HCT116 (cell line): ENCODE data around the gene HSPA2. TPM values are rescaled to one million over a fixed set of nuclear protein-coding genes. Genes with fewer than 3 reads are reported as not detected.

ENCODE experiments used
- ATAC-seq: fragments of 200-7000 bp; cut with Tn5 transposase; 2 replicates; pipeline ENCODE4 v1.9.1; 2020; ENCODE audit warnings: mild to moderate bottlenecking, moderate library complexity
- BruUV-seq: library from RNA; stranded (reverse); fragments of 400-500 nt; replicated peaks from 2 replicates; lab custom pipeline; 2021; lab: Mats Ljungman, UMichigan
- CTCF ChIA-PET: fragments of 300-600 bp; sonication (Branson Sonifier 250); formaldehyde crosslinking; loops from one replicate; lab custom pipeline; 2021; ENCODE audit warnings: antibody characterized with exemption; lab: Charles Lee
- POLR2A ChIA-PET: fragments of 300-600, 350-600 bp; sonication (Branson Sonifier 250); formaldehyde crosslinking; loops from one replicate; lab custom pipeline; 2021; ENCODE audit warnings: antibody characterized with exemption; lab: Charles Lee
- RAD21 ChIA-PET, 2 experiments: fragments of 300-600 bp; sonication (Branson Sonifier 250); formaldehyde crosslinking; loops; one replicate each; lab custom pipeline; 2023; ENCODE audit warnings: low total read pairs in 2 of 2; ENCODE audit not compliant: uncharacterized antibody in 2 of 2, unreplicated experiment in 2 of 2, low non-redundant PET in 1 of 2; lab: Charles Lee
- DNase-seq: peaks from one replicate; pipeline ENCODE4 v3.0.0-alpha.2; 2010; ENCODE audit warnings: low read depth, low spot score
- H2AFZ ChIP-seq: fragments of 200-600 bp; shearing (Covaris generic), sonication (generic); 2 replicates; pipeline ENCODE4 v1.6.1; 2017; ENCODE audit warnings: low read depth, mixed run types, mixed read lengths, antibody characterized with exemption, low read length; ENCODE audit not compliant: poor library complexity, severe bottlenecking
- H3K27ac ChIP-seq: 2 replicates; pipeline ENCODE4 v1.5.1; 2012; ENCODE audit warnings: low read depth, low read length
- H3K27me3 ChIP-seq: fragments of 200-600 bp; sonication (generic); 2 replicates; pipeline ENCODE4 v1.6.1; 2016; ENCODE audit warnings: mixed run types, low read length, mixed read lengths; ENCODE audit not compliant: insufficient read depth
- H3K36me3 ChIP-seq, 2 experiments: fragments of 200-500 bp in 1 of 2; fragments of 200-600 bp in 1 of 2; sonication (Bioruptor generic) in 1 of 2; sonication (generic) in 1 of 2; 2 replicates each; pipeline versions ENCODE4 v1.5.1 to v1.6.1; 2014 to 2016; ENCODE audit warnings: low read length in 2 of 2, inconsistent platforms in 1 of 2, mixed read lengths in 1 of 2, mixed run types in 1 of 2; ENCODE audit not compliant: insufficient read depth in 2 of 2, control insufficient read depth in 1 of 2
- H3K4me1 ChIP-seq, 2 experiments: fragments of 200-600 bp in 1 of 2; sonication (generic) in 1 of 2; 2 replicates each; pipeline versions ENCODE4 v1.5.1 to v1.6.1; 2012 to 2017; ENCODE audit warnings: low read length in 2 of 2, inconsistent platforms in 1 of 2, mild to moderate bottlenecking in 1 of 2, mixed read lengths in 1 of 2, mixed run types in 1 of 2, moderate library complexity in 1 of 2; ENCODE audit not compliant: insufficient read depth in 2 of 2, control insufficient read depth in 1 of 2
- H3K4me2 ChIP-seq: fragments of 200-600 bp; sonication (generic); 2 replicates; pipeline ENCODE4 v1.6.1; 2017; ENCODE audit warnings: mixed run types, low read length, mixed read lengths
- H3K4me3 ChIP-seq, 2 experiments: fragments of 200-600 bp in 1 of 2; sonication (generic) in 1 of 2; replicated peaks in 1 of 2; 2 replicates each; pipeline ENCODE4 v1.5.1; 2011 to 2016; ENCODE audit warnings: low read length in 2 of 2, control low read depth in 1 of 2, low read depth in 1 of 2, mild to moderate bottlenecking in 1 of 2, mixed read lengths in 1 of 2, mixed run types in 1 of 2
- H3K79me2 ChIP-seq: fragments of 200-600 bp; sonication (generic); 2 replicates; pipeline ENCODE4 v1.6.1; 2017; ENCODE audit warnings: mild to moderate bottlenecking, mixed run types, low read length, moderate library complexity, mixed read lengths; ENCODE audit not compliant: insufficient read depth
- H3K9ac ChIP-seq: fragments of 200-600 bp; sonication (generic); 2 replicates; pipeline ENCODE4 v1.6.1; 2016; ENCODE audit warnings: low read length, mixed read lengths
- H3K9me2 ChIP-seq: fragments of 200-600 bp; sonication (generic), shearing (Covaris generic); 2 replicates; pipeline ENCODE4 v1.6.1; 2017; ENCODE audit warnings: mixed run types, mild to moderate bottlenecking, moderate library complexity; ENCODE audit not compliant: insufficient read depth
- H3K9me3 ChIP-seq, 2 experiments: fragments of 200-500 bp in 1 of 2; fragments of 200-600 bp in 1 of 2; sonication (Bioruptor generic) in 1 of 2; sonication (generic) in 1 of 2; 2 replicates each; pipeline ENCODE4 v1.6.1; 2014 to 2017; ENCODE audit warnings: low read length in 2 of 2, mixed read lengths in 2 of 2, inconsistent platforms in 1 of 2, low read depth in 1 of 2, mild to moderate bottlenecking in 1 of 2, mixed run types in 1 of 2, moderate library complexity in 1 of 2; ENCODE audit not compliant: control insufficient read depth in 1 of 2, insufficient read depth in 1 of 2
- H4K20me1 ChIP-seq: fragments of 200-600 bp; sonication (generic), shearing (Covaris generic); 2 replicates; pipeline ENCODE4 v1.6.1; 2017; ENCODE audit warnings: mixed run types, mild to moderate bottlenecking, moderate library complexity; ENCODE audit not compliant: insufficient read depth
- CBX3 ChIP-seq: IDR thresholded peaks from 2 replicates; pipeline ENCODE4 v1.6.1; 2012; ENCODE audit warnings: low read depth
- CEBPB ChIP-seq: IDR thresholded peaks from 2 replicates; pipeline ENCODE4 v1.6.1; 2012; ENCODE audit warnings: low read depth
- EGR1 ChIP-seq: IDR thresholded peaks from 2 replicates; pipeline ENCODE4 v1.6.1; 2012; ENCODE audit warnings: low read depth
- EZH2phosphoT487 ChIP-seq: fragments of 200-600 bp; IDR thresholded peaks from 2 replicates; pipeline ENCODE4 v1.6.1; 2018; ENCODE audit warnings: antibody characterized with exemption, borderline replicate concordance
- FOSL1 ChIP-seq: IDR thresholded peaks from 2 replicates; pipeline ENCODE4 v1.6.1; 2012; ENCODE audit warnings: low read depth
- POLR2A ChIP-seq: IDR thresholded peaks from 2 replicates; pipeline ENCODE4 v1.7.0; 2011; ENCODE audit warnings: borderline replicate concordance; ENCODE audit not compliant: insufficient read depth, insufficient read length; ENCODE audit errors: extremely low read depth
- POLR2AphosphoS5 ChIP-seq: IDR thresholded peaks from 2 replicates; pipeline ENCODE4 v1.6.1; 2011; ENCODE audit warnings: mild to moderate bottlenecking, low read depth, low read length, moderate library complexity
- RAD21 ChIP-seq: IDR thresholded peaks from 2 replicates; pipeline ENCODE4 v1.6.1; 2012; ENCODE audit warnings: low read depth, mild to moderate bottlenecking
- SRF ChIP-seq: IDR thresholded peaks from 2 replicates; pipeline ENCODE4 v1.6.1; 2012; ENCODE audit warnings: low read depth
- TCF7L2 ChIP-seq: IDR thresholded peaks from 2 replicates; pipeline ENCODE4 v1.7.0; 2011; ENCODE audit warnings: borderline replicate concordance, inconsistent platforms; ENCODE audit not compliant: insufficient read depth, insufficient read length; ENCODE audit errors: extremely low read depth
- YY1 ChIP-seq: IDR thresholded peaks from 2 replicates; pipeline ENCODE4 v1.6.1; 2011; ENCODE audit warnings: low read length, low read depth, moderate library complexity, mild to moderate bottlenecking; ENCODE audit not compliant: insufficient replicate concordance; ENCODE audit errors: extremely low read depth
- intact Hi-C: fragments of 100-400 bp; cut with micrococcal nuclease; formaldehyde crosslinking; loops from 2 replicates; pipeline ENCODE4 v1.10.0; 2022
- total RNA-seq: library from RNA; stranded (reverse); gene quantifications from one replicate; pipeline ENCODE4 v1.2.1, GENCODE V29; 2021; ENCODE audit not compliant: unreplicated experiment
- TF ChIP-seq, protein P1 (sequence below): IDR thresholded peaks from 2 replicates; pipeline ENCODE4 v1.6.1; 2011; ENCODE audit warnings: mild to moderate bottlenecking, low read length, moderate library complexity; ENCODE audit not compliant: insufficient replicate concordance; ENCODE audit errors: extremely low read depth
- TF ChIP-seq, protein P2 (sequence below): IDR thresholded peaks from 2 replicates; pipeline ENCODE4 v1.6.1; 2012; ENCODE audit warnings: low read depth

The HSPA2 gene
- total RNA-seq, 1 experiment from 2014 or later, result 2.5 TPM

DNA sequence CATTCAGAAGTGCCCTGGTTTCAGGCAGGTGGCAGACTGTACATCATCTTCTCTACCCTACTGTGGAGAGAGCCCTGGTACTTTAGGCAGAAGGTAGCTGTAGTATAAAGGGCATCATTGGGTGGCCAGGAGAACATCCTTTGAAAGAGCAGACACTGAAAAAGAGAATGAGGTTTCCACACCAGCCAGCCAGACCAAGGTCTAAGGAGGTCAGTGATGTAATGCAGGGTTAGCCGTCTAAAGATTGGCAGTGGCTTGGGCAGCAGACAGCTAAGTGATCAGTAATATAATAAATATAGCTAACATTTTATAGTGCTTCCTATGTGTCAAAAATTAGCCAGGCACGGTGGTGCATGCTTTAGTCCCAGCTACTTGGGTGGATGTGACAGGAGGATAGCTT is 48.9 kb upstream of the HSPA2 start:
- BruUV-seq, result no TSS peak
- H3K9me2 ChIP-seq, result no peaks in the 10 kb centered on the region
- no peaks in the 10 kb centered on the region for H3K27me3 ChIP-seq
- TF ChIP-seq POLR2AphosphoS5 (no peak), TCF7L2 (no peak), FOSL1 (no peak), SRF (no peak), EZH2phosphoT487 (no peak), RAD21 (no peak), CBX3 (no peak), POLR2A (no peak), CEBPB (no peak), EGR1 (no peak), YY1 (no peak)
- TF ChIP-seq, protein P1, sequence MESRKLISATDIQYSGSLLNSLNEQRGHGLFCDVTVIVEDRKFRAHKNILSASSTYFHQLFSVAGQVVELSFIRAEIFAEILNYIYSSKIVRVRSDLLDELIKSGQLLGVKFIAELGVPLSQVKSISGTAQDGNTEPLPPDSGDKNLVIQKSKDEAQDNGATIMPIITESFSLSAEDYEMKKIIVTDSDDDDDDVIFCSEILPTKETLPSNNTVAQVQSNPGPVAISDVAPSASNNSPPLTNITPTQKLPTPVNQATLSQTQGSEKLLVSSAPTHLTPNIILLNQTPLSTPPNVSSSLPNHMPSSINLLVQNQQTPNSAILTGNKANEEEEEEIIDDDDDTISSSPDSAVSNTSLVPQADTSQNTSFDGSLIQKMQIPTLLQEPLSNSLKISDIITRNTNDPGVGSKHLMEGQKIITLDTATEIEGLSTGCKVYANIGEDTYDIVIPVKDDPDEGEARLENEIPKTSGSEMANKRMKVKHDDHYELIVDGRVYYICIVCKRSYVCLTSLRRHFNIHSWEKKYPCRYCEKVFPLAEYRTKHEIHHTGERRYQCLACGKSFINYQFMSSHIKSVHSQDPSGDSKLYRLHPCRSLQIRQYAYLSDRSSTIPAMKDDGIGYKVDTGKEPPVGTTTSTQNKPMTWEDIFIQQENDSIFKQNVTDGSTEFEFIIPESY, result no peak
- TF ChIP-seq, protein P2, sequence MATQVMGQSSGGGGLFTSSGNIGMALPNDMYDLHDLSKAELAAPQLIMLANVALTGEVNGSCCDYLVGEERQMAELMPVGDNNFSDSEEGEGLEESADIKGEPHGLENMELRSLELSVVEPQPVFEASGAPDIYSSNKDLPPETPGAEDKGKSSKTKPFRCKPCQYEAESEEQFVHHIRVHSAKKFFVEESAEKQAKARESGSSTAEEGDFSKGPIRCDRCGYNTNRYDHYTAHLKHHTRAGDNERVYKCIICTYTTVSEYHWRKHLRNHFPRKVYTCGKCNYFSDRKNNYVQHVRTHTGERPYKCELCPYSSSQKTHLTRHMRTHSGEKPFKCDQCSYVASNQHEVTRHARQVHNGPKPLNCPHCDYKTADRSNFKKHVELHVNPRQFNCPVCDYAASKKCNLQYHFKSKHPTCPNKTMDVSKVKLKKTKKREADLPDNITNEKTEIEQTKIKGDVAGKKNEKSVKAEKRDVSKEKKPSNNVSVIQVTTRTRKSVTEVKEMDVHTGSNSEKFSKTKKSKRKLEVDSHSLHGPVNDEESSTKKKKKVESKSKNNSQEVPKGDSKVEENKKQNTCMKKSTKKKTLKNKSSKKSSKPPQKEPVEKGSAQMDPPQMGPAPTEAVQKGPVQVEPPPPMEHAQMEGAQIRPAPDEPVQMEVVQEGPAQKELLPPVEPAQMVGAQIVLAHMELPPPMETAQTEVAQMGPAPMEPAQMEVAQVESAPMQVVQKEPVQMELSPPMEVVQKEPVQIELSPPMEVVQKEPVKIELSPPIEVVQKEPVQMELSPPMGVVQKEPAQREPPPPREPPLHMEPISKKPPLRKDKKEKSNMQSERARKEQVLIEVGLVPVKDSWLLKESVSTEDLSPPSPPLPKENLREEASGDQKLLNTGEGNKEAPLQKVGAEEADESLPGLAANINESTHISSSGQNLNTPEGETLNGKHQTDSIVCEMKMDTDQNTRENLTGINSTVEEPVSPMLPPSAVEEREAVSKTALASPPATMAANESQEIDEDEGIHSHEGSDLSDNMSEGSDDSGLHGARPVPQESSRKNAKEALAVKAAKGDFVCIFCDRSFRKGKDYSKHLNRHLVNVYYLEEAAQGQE, result no peak
- ChIA-PET POLR2A (no interaction called here), CTCF (no interaction called here), RAD21 (no interaction called here)
- H3K79me2 ChIP-seq, result peaks cover 6% of the 10 kb centered on the region; the same call in 1 of the 2 replicates
- DNase-seq (no peak), ATAC-seq (no peak)
- H3K4me1 ChIP-seq, result no peaks in the 10 kb centered on the region
- H3K9ac ChIP-seq, result no peak overlapping the region
- no peak overlapping the region for H2AFZ ChIP-seq
- H3K4me3 ChIP-seq, result no peak overlapping the region
- no peaks in the 10 kb centered on the region for H3K9me3 ChIP-seq
- H4K20me1 ChIP-seq, result no peaks in the 10 kb centered on the region
- intact Hi-C loops, result no loop called here
- peaks cover 25 to 29% of the 10 kb centered on the region in 2 experiments for H3K36me3 ChIP-seq
- H3K4me2 ChIP-seq, result no peak overlapping the region
- no peak overlapping the region for H3K27ac ChIP-seq
